WI38 (cell line): ENCODE data around the gene ATF3.
"Not testable (repeated sequence)": the region's sequence is repeated elsewhere in the genome, so short reads cannot be mapped to it uniquely, and the experiment has no call there.

ENCODE experiments used
- H3K4me3 ChIP-seq: 2 replicates; pipeline ENCODE4 v1.5.1; 2011; ENCODE audit warnings: low read depth, mild to moderate bottlenecking, control low read depth, low read length
- TF ChIP-seq, protein P1 (sequence below): IDR thresholded peaks from 2 replicates; pipeline ENCODE4 v1.5.1; 2012; ENCODE audit warnings: low read depth, mild to moderate bottlenecking, control low read depth, low read length

The ATF3 gene

GRCh38 chr1:212633161-212633560, 24.6 kb downstream of the ATF3 start:
- TF ChIP-seq, protein P1, sequence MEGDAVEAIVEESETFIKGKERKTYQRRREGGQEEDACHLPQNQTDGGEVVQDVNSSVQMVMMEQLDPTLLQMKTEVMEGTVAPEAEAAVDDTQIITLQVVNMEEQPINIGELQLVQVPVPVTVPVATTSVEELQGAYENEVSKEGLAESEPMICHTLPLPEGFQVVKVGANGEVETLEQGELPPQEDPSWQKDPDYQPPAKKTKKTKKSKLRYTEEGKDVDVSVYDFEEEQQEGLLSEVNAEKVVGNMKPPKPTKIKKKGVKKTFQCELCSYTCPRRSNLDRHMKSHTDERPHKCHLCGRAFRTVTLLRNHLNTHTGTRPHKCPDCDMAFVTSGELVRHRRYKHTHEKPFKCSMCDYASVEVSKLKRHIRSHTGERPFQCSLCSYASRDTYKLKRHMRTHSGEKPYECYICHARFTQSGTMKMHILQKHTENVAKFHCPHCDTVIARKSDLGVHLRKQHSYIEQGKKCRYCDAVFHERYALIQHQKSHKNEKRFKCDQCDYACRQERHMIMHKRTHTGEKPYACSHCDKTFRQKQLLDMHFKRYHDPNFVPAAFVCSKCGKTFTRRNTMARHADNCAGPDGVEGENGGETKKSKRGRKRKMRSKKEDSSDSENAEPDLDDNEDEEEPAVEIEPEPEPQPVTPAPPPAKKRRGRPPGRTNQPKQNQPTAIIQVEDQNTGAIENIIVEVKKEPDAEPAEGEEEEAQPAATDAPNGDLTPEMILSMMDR: no peak
- no peak overlapping the region for H3K4me3 ChIP-seq

DNA sequence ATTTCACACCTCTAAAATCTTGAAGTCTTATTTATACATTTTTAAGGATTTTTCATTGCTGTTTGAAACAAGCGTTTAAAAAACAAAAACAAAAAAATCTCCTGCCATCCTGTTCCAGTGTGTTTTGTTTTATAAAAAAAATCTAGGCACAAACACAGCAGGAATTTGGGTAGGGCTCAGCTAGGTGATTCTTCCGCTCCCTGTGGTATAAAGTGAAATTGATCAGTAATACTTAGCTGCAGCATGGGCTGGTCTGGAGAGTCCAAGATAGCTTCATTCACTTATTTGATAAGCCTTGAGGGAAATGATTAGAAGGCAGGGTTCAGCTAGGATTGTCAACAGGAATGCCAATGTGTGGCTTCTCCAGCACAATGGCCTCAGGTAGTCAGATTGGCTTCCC, 25.7 kb downstream of the ATF3 start:
- TF ChIP-seq, protein P1: no peak
- H3K4me3 ChIP-seq: no peak overlapping the region

- no peak overlapping the region for H3K4me3 ChIP-seq
- TF ChIP-seq, protein P1: no peak
Measured at GRCh38 chr1:212635141-212635631, 26.6 kb downstream of the ATF3 start.

- H3K4me3 ChIP-seq: peak overlapping the region; percentile 22
- TF ChIP-seq, protein P1: no peak
Measured at GRCh38 chr1:212637902-212638301, 29.3 kb downstream of the ATF3 start.

GRCh38 chr1:212638492-212639151, 30.1 kb downstream of the ATF3 start:
- peak overlapping the region; percentile 22 for H3K4me3 ChIP-seq
- TF ChIP-seq, protein P1: no peak

DNA sequence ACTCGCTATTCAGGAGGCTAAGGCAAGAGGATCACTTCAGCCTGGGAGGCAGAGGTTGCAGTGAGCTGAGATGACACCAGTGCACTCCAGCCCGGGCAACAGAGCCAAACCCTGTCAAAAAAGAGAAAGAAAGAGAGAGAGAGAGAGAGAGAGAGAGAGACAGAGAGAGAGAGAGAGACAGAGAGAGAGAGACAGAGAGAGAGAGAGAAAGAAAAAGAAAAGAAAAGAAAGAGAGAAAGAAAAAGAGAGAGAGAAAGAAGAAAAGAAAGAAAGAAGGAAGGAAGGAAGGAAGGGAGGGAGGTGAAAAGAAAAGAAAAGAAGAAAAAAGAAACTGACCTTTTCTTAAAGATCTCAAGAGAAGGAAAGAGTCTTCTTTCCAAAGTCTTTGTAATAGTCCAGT, 31.0 kb downstream of the ATF3 start:
- not testable (repeated sequence) for H3K4me3 ChIP-seq

DNA sequence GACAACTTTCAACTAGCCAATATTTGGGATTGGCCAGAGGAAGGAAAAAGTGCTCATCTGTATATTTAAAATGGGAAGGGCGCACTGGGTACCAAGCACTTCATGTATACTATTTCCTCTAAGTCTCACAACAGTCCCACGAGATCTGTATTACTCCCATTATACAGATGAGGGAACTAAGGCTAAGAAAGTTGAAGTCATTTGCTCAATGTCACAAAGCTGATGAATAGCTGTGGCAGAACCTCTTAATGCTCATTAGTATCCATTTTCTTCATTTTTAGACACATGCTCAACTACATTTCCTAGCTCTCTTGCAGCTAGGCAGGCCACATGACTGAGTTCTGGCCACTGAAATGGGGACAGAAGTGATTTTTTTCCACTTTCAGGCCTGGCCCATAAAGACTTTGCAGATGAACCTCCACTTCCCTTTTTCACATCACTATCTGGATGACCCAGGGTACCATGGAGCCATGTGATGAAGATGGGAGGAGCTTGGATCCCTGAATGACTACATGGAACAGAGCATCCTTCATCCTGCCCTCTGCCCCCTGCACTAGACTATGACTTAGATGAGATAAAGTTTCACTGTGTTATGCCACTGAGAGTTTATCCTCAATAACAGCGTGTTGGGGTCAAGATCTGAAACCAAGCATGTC, 31.8 kb downstream of the ATF3 start:
- TF ChIP-seq, protein P1: no peak
- no peak overlapping the region for H3K4me3 ChIP-seq
